H1 (cell line): ENCODE data around the gene ME3. TPM values are rescaled to one million over a fixed set of nuclear protein-coding genes. Genes with fewer than 3 reads are reported as not detected.

ENCODE experiments used
- CTCF ChIA-PET: fragments of 300-600 bp; sonication (Branson Sonifier 250); formaldehyde crosslinking; loops from one replicate; lab custom pipeline; 2021; ENCODE audit not compliant: partially characterized antibody; lab: Charles Lee
- POLR2A ChIA-PET: fragments of 300-600 bp; sonication (Branson Sonifier 250); formaldehyde crosslinking; loops from one replicate; lab custom pipeline; 2021; ENCODE audit warnings: inconsistent platforms; ENCODE audit not compliant: partially characterized antibody; lab: Charles Lee
- DNase-seq, 2 experiments: peaks; one replicate each; pipeline versions ENCODE4 v3.0.0 to v3.0.0-alpha.2; 2010 to 2022; ENCODE audit warnings: low spot score in 2 of 2, low read depth in 1 of 2, mixed read lengths in 1 of 2
- FAIRE-seq: peaks from 2 replicates; lab custom pipeline; 2011; peaks lifted over from hg19 to GRCh38; lab: Jason Lieb, UNC
- H2AFZ ChIP-seq: 2 replicates; pipeline ENCODE4 v1.8.1; 2012; ENCODE audit warnings: low read length, inconsistent platforms
- H2AK5ac ChIP-seq: 2 replicates; pipeline ENCODE4 v1.6.1; 2013; ENCODE audit warnings: low read depth, low read length
- H2BK120ac ChIP-seq: replicated peaks from 2 replicates; pipeline ENCODE3; 2013; ENCODE audit warnings: low read depth, low read length, inconsistent platforms
- H2BK12ac ChIP-seq: 2 replicates; pipeline ENCODE4 v1.6.1; 2013; ENCODE audit warnings: low read depth, low read length
- H2BK15ac ChIP-seq: 2 replicates; pipeline ENCODE4 v1.6.1; 2013; ENCODE audit warnings: low read length
- H2BK20ac ChIP-seq: 2 replicates; pipeline ENCODE4 v1.6.1; 2013; ENCODE audit warnings: low read length
- H2BK5ac ChIP-seq: 2 replicates; pipeline ENCODE4 v1.6.1; 2013; ENCODE audit warnings: low read depth, low read length
- H3K14ac ChIP-seq: 2 replicates; pipeline ENCODE4 v1.6.1; 2013; ENCODE audit warnings: inconsistent platforms; ENCODE audit not compliant: insufficient read length
- H3K18ac ChIP-seq: 2 replicates; pipeline ENCODE4 v1.6.1; 2013; ENCODE audit warnings: low read length; ENCODE audit errors: extremely low read depth
- H3K23ac ChIP-seq: 2 replicates; pipeline ENCODE4 v1.6.1; 2013; ENCODE audit warnings: inconsistent platforms; ENCODE audit not compliant: insufficient read length
- H3K23me2 ChIP-seq: 2 replicates; pipeline ENCODE4 v1.6.1; 2013; ENCODE audit warnings: low read depth, low read length
- H3K27ac ChIP-seq: 2 replicates; pipeline ENCODE4 v1.6.1; 2011; ENCODE audit warnings: low read depth, low read length, inconsistent platforms
- H3K27me3 ChIP-seq, 4 experiments: replicated peaks in 1 of 4; 1 replicate in 1 of 4; 2 replicates in 3 of 4; pipeline versions ENCODE4 v1.6.1 to v1.8.1; 2011 to 2013; ENCODE audit warnings: low read length in 3 of 4, mild to moderate bottlenecking in 3 of 4, inconsistent platforms in 2 of 4, mixed read lengths in 2 of 4, moderate library complexity in 1 of 4; ENCODE audit not compliant: control insufficient read depth in 3 of 4, insufficient read depth in 3 of 4; ENCODE audit errors: extremely low read depth in 1 of 4
- H3K36me3 ChIP-seq, 4 experiments: 2 replicates each; pipeline versions ENCODE4 v1.6.1 to v1.8.1; 2011 to 2013; ENCODE audit warnings: mild to moderate bottlenecking in 4 of 4, low read length in 3 of 4, moderate library complexity in 2 of 4, control low read depth in 1 of 4, inconsistent platforms in 1 of 4; ENCODE audit not compliant: insufficient read depth in 4 of 4, control insufficient read depth in 2 of 4
- H3K4ac ChIP-seq: replicated peaks from 2 replicates; pipeline ENCODE3; 2013; ENCODE audit warnings: low read length, low read depth, mixed read lengths, inconsistent platforms; ENCODE audit not compliant: insufficient read length
- H3K4me1 ChIP-seq, 4 experiments: replicated peaks in 1 of 4; 1 replicate in 1 of 4; 2 replicates in 3 of 4; pipeline versions ENCODE4 v1.6.1 to v1.8.1; 2011 to 2013; ENCODE audit warnings: low read length in 3 of 4, inconsistent platforms in 2 of 4, mixed read lengths in 1 of 4; ENCODE audit not compliant: insufficient read depth in 4 of 4, control insufficient read depth in 3 of 4
- H3K4me2 ChIP-seq, 2 experiments: 2 replicates each; pipeline versions ENCODE4 v1.6.1 to v1.8.1; 2011 to 2013; ENCODE audit warnings: low read depth in 2 of 2, low read length in 2 of 2, control low read depth in 1 of 2, inconsistent platforms in 1 of 2, mild to moderate bottlenecking in 1 of 2; ENCODE audit not compliant: insufficient read depth in 1 of 2
- H3K4me3 ChIP-seq, 4 experiments: fragments of 200-600, 300-600 bp in 1 of 4; sonication (generic), shearing (Covaris generic), sonication (Bioruptor Twin) in 1 of 4; 2 replicates each; pipeline versions ENCODE4 v1.5.1 to v1.8.1; 2011 to 2016; ENCODE audit warnings: low read length in 4 of 4, low read depth in 3 of 4, control low read depth in 2 of 4, inconsistent platforms in 2 of 4, mild to moderate bottlenecking in 2 of 4, mixed read lengths in 1 of 4, moderate library complexity in 1 of 4; ENCODE audit not compliant: insufficient read depth in 2 of 4; ENCODE audit errors: extremely low read depth in 1 of 4
- H3K56ac ChIP-seq: replicated peaks from 2 replicates; pipeline ENCODE3; 2013; ENCODE audit warnings: low read depth, mild to moderate bottlenecking, mixed read lengths, low read length, inconsistent platforms; ENCODE audit not compliant: insufficient read length
- H3K79me1 ChIP-seq: 2 replicates; pipeline ENCODE4 v1.6.1; 2013; ENCODE audit warnings: low read depth, low read length, control low read depth
- H3K79me2 ChIP-seq, 2 experiments: 2 replicates each; pipeline versions ENCODE4 v1.6.1 to v1.8.1; 2012 to 2013; ENCODE audit warnings: low read length in 2 of 2, mild to moderate bottlenecking in 2 of 2, inconsistent platforms in 1 of 2; ENCODE audit not compliant: insufficient read depth in 2 of 2, control insufficient read depth in 1 of 2
- H3K9ac ChIP-seq, 4 experiments: replicated peaks in 1 of 4; 1 replicate in 1 of 4; 2 replicates in 3 of 4; pipeline versions ENCODE4 v1.6.1 to v1.8.1; 2011 to 2013; ENCODE audit warnings: low read depth in 3 of 4, low read length in 3 of 4, control low read depth in 2 of 4, mild to moderate bottlenecking in 2 of 4, moderate library complexity in 2 of 4, inconsistent platforms in 1 of 4; ENCODE audit errors: extremely low read depth in 1 of 4
- H3K9me3 ChIP-seq, 2 experiments: 2 replicates each; pipeline versions ENCODE4 v1.6.1 to v1.8.1; 2012 to 2013; ENCODE audit warnings: mild to moderate bottlenecking in 2 of 2, moderate library complexity in 2 of 2, control low read depth in 1 of 2, inconsistent platforms in 1 of 2, low read depth in 1 of 2, low read length in 1 of 2, mixed read lengths in 1 of 2; ENCODE audit not compliant: insufficient read depth in 2 of 2
- H4K20me1 ChIP-seq, 2 experiments: replicated peaks in 1 of 2; 2 replicates each; pipeline versions ENCODE3 to v1.8.1; 2011 to 2013; ENCODE audit warnings: inconsistent platforms in 2 of 2, low read length in 2 of 2, mild to moderate bottlenecking in 1 of 2; ENCODE audit not compliant: insufficient read depth in 2 of 2, control insufficient read depth in 1 of 2
- H4K5ac ChIP-seq: 2 replicates; pipeline ENCODE4 v1.6.1; 2013; ENCODE audit warnings: low read length, low read depth, mixed read lengths, inconsistent platforms; ENCODE audit not compliant: insufficient read length
- H4K8ac ChIP-seq: 2 replicates; pipeline ENCODE4 v1.8.0; 2013; ENCODE audit warnings: mild to moderate bottlenecking, moderate library complexity, low read length, inconsistent platforms; ENCODE audit not compliant: insufficient read depth; ENCODE audit errors: extremely low read depth
- H4K91ac ChIP-seq: replicated peaks from 2 replicates; pipeline ENCODE3; 2013; ENCODE audit warnings: low read length, mixed read lengths, inconsistent platforms; ENCODE audit not compliant: insufficient read length
- CEBPB ChIP-seq: IDR thresholded peaks from 2 replicates; pipeline ENCODE4 v1.6.1; 2012; ENCODE audit warnings: low read depth, low read length
- NRF1 ChIP-seq: IDR thresholded peaks from 2 replicates; pipeline ENCODE4 v1.6.1; 2011; ENCODE audit warnings: mild to moderate bottlenecking, low read depth, low read length, improper control_type of control experiment
- WGBS, 2 experiments: shearing (Covaris generic) in 1 of 2; methylation state at CpG; one replicate each; pipeline versions ENCODE4 v1.1.6 to v1.1.7; 2013 to 2015; ENCODE audit warnings: low lambda C conversion rate in 2 of 2, mixed read lengths in 2 of 2, inconsistent platforms in 1 of 2, low coverage in 1 of 2, missing lambda C conversion rate in 1 of 2; ENCODE audit not compliant: insufficient replicate concordance in 2 of 2, insufficient coverage in 1 of 2, insufficient read length in 1 of 2; ENCODE audit errors: extremely low coverage in 1 of 2, missing lambda C conversion rate in 1 of 2; 5-methylcytosine and 5-hydroxymethylcytosine counted together
- polyA plus RNA-seq, 7 experiments: library from polyadenylated mRNA; depleted of rRNA in 3 of 7; stranded (reverse) in 5 of 7; unstranded in 2 of 7; fragments of >200 nt in 5 of 7; fragments of 200-250 nt in 2 of 7; gene quantifications; 1 replicate in 5 of 7; 2 replicates in 1 of 7; 4 replicates in 1 of 7; pipeline versions ENCODE4 v1.2.1 to v1.2.3, GENCODE V29; 2011 to 2013; ENCODE audit warnings: missing spikeins in 2 of 7, mixed read lengths in 2 of 7
- total RNA-seq: library from RNA; stranded (reverse); fragmentation: NEBNext Ultra II Directional; extraction: Animal tissue kit (Norgen Biotek cat#: 25700); gene quantifications from 2 replicates; pipeline ENCODE4 v1.2.1, GENCODE V29; 2021

The ME3 gene
- total and polyA plus RNA-seq, 2 of the 8 experiments (the other 6 are each of a cell fraction or from before 2014, with no cell fraction given) = 1.5 to 2.8 TPM

DNA sequence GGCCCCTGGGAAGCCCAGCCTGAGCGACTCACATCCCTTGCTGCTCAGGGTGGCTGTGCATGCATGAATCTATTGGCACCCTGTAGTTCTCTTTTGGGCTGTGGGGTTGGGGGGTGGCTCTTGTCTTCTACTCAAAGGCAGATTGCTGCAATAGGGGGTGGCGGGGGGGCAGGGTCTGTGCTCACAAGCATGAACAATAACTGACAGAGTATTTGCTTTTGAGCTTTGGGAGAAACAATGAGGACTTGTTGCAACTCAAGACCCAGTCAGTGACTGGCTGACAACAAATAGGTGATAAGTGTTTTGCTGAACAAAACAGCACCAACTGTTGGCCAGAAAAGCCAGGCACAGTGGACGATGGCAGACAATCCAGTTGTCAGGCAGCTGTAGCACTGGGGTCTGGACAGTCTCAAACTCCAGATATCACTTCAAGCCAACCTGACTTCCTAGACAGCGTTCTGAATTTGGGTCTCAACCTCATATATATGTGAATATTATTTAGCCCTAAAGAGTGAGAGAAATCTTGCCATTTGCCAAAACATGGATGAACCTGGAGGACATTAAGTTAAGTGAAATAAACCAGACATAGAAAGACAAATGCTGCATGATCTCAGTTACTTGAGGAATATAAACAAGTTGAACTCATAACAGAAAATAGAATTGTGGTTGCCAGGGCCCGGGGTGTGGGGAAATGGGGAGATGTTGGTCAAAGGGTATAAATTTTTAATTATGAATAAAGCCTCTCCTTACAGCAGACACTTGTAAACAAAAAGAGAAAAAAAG, 61.7 kb downstream of the ME3 start:
- peaks cover 0 to 12% (median 4%) of the 10 kb centered on the region in 4 experiments; a peak in 4 of 7 replicates for H3K4me1 ChIP-seq
- H3K14ac ChIP-seq = no peak overlapping the region
- H3K9ac ChIP-seq = no peak overlapping the region
- no peak overlapping the region for H2AFZ ChIP-seq
- POLR2A ChIA-PET = no interaction called here
- DNase-seq (no peak), FAIRE-seq (no peak)
- no peaks in the 10 kb centered on the region for H3K79me2 ChIP-seq
- no peak overlapping the region for H4K8ac ChIP-seq
- peak overlapping the region; percentile 51 for H4K5ac ChIP-seq
- no peak overlapping the region for H2BK15ac ChIP-seq
- H3K36me3 ChIP-seq = no peaks in the 10 kb centered on the region
- 0 out of 2 replicates have a peak overlapping the region, but pooled peaks have one; percentile 25 for H2BK5ac ChIP-seq
- H3K18ac ChIP-seq = peak overlapping the region; percentile 33; the same call in 1 of the 2 replicates
- H2AK5ac ChIP-seq = no peak overlapping the region
- 70% methylated on average over 5 of the region's 5 CpGs; no CpG with 5 or more reads in 1 of the 2 experiments for WGBS, 2 experiments
- no peaks in the 10 kb centered on the region for H4K20me1 ChIP-seq
- CTCF ChIA-PET = interaction anchor here (0.8 to 3.5 kb wide), 3 partner anchors 19 to 144 kb away, joined by 3 to 22 read pairs (median 4); no protein-coding TSS in a partner anchor
- no peak overlapping the region for H2BK12ac ChIP-seq
- TF ChIP-seq NRF1 = no peak
- TF ChIP-seq CEBPB = 0 out of 2 replicates have a peak, but pooled peaks have one; percentile 1
- no peaks in the 10 kb centered on the region for H3K27me3 ChIP-seq
- H3K27ac ChIP-seq = no peak overlapping the region
- peak overlapping the region; percentile 12 for H4K91ac ChIP-seq
- H3K4me3 ChIP-seq = no peak overlapping the region
- no peak overlapping the region for H2BK20ac ChIP-seq
- no peak overlapping the region for H3K4ac ChIP-seq
- no peaks in the 10 kb centered on the region for H3K79me1 ChIP-seq
- H2BK120ac ChIP-seq = no peak overlapping the region
- no peak overlapping the region for H3K23ac ChIP-seq
- no peaks in the 10 kb centered on the region for H3K9me3 ChIP-seq
- H3K4me2 ChIP-seq = no peak overlapping the region; a peak in 2 of 4 replicates
- H3K23me2 ChIP-seq = no peaks in the 10 kb centered on the region
- H3K56ac ChIP-seq = no peak overlapping the region
